Measurements from ENCODE around the gene ARPC2. TPM values are rescaled to one million over a fixed set of nuclear protein-coding genes. Genes with fewer than 3 reads are reported as not detected.

Gene ARPC2
- total and polyA plus RNA-seq, 10 of the 15 experiments (the other 5 are each of a cell fraction or from before 2014, with no cell fraction given), result 440 to 980 (median 709) TPM

DNA sequence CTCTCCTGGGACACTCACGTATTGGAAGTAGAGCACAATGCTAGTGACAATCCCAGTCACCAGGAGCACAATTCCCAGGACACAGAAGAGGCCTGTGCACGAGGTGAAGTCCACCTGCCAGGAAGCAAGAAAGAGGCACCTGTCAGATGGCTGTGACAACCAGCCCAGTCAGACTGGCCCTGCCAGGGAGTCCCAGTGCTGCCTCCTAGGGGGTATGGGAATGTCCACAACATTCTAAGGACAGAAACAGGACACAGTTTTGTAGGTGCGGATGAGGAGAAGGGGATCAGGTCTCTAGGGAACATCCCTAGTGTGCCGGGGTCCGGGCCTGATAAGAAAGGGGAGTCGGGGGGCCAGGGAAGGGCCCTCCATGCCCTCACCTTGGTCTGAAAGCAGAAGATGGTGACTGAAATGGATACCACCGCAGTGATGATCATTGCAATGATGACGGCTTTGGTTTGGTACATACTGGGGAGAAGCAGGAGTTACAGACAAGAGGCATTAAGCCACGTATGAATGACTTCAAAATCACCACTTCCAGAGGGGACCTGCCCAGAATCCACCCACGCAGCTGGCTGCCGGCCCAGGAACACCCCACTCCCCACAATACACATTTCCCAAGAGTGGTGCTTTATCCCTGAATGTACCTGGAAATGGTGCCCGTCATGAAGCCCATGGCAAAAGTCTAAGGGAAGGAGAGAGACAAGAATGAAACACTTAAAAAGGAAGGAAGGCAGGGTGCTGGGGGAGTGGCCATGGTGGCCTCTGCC is 60.2 kb downstream of the ARPC2 start:
- no peak overlapping the region for H3K4me2 ChIP-seq (ENCODE audit: control insufficient read depth, insufficient read depth)
- no peak for DNase-seq (ENCODE audit: low read depth, low spot score)
- H3K4me1 ChIP-seq (ENCODE audit: control insufficient read depth, insufficient read depth, low read length), result peaks cover 4% of the 10 kb centered on the region; the same call in 1 of the 2 replicates
- ChIA-PET RAD21 (ENCODE audit: unreplicated experiment) (interaction anchor here (1.4 to 7.3 kb wide), 2 partner anchors 8 to 18 kb away, joined by 3 to 141 read pairs; no protein-coding TSS in a partner anchor), CTCF (interaction anchor here (1.0 kb wide), 1 partner anchor 11 kb away, joined by 4 read pairs; no protein-coding TSS in a partner anchor), POLR2A (no interaction called here), SMC1A (ENCODE audit: uncharacterized antibody, unreplicated experiment) (interaction anchor here (0.5 to 7.6 kb wide), 2 partner anchors 11 to 99 kb away, joined by 3 to 194 read pairs; partner anchors contain the start of gene TMBIM1)
- no peak for ATAC-seq
- no peaks in the 10 kb centered on the region for H3K9me3 ChIP-seq (replicated peaks; ENCODE audit: control insufficient read depth, insufficient read depth, low read length)
- 82% methylated on average over 11 of the region's 12 CpGs for WGBS (ENCODE audit: insufficient coverage, insufficient replicate concordance, low lambda C conversion rate, missing lambda C conversion rate)
- H3K27ac ChIP-seq (ENCODE audit: control insufficient read depth, insufficient read depth), result no peak overlapping the region
- no peaks in the 10 kb centered on the region for H4K20me1 ChIP-seq (ENCODE audit: control insufficient read depth, insufficient read depth)
- in situ Hi-C loops (cut with MboI), result loop anchor here (25.0 kb wide), 1 partner anchor 110 kb away; the partner anchor contains the start of genes CTDSP1 and SLC11A1
- no peaks in the 10 kb centered on the region; the same call in 1 of the 2 replicates for H3K79me2 ChIP-seq (ENCODE audit: control insufficient read depth, insufficient read depth, low read length)
- TF ChIP-seq FOXM1 (IDR thresholded peaks at IDR 0.05; ENCODE audit: low read depth, low read length), result no peak
- TF ChIP-seq ZSCAN29 (IDR thresholded peaks at IDR 0.05), result no peak
- no peak for TF ChIP-seq SMARCA5 (IDR thresholded peaks at IDR 0.05)
- no peak for TF ChIP-seq JUNB (IDR thresholded peaks at IDR 0.05)
- TF ChIP-seq, protein P1, sequence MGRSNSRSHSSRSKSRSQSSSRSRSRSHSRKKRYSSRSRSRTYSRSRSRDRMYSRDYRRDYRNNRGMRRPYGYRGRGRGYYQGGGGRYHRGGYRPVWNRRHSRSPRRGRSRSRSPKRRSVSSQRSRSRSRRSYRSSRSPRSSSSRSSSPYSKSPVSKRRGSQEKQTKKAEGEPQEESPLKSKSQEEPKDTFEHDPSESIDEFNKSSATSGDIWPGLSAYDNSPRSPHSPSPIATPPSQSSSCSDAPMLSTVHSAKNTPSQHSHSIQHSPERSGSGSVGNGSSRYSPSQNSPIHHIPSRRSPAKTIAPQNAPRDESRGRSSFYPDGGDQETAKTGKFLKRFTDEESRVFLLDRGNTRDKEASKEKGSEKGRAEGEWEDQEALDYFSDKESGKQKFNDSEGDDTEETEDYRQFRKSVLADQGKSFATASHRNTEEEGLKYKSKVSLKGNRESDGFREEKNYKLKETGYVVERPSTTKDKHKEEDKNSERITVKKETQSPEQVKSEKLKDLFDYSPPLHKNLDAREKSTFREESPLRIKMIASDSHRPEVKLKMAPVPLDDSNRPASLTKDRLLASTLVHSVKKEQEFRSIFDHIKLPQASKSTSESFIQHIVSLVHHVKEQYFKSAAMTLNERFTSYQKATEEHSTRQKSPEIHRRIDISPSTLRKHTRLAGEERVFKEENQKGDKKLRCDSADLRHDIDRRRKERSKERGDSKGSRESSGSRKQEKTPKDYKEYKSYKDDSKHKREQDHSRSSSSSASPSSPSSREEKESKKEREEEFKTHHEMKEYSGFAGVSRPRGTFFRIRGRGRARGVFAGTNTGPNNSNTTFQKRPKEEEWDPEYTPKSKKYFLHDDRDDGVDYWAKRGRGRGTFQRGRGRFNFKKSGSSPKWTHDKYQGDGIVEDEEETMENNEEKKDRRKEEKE (IDR thresholded peaks at IDR 0.05), result no peak
- no peak for TF ChIP-seq DPF2 (IDR thresholded peaks at IDR 0.05)
- TF ChIP-seq MXI1 (IDR thresholded peaks at IDR 0.05; ENCODE audit: low read depth, low read length), result no peak
- no peak for TF ChIP-seq RAD21 (IDR thresholded peaks at IDR 0.05; ENCODE audit: insufficient read depth, low read depth, low read length)
- TF ChIP-seq POLR2A (IDR thresholded peaks at IDR 0.05; ENCODE audit: low read depth, low read length), result no peak
- no peak for TF ChIP-seq ESRRA (IDR thresholded peaks at IDR 0.05; ENCODE audit: low read length)
- TF ChIP-seq CREB1 (IDR thresholded peaks at IDR 0.05; ENCODE audit: low read depth), result no peak
- TF ChIP-seq, protein P2, sequence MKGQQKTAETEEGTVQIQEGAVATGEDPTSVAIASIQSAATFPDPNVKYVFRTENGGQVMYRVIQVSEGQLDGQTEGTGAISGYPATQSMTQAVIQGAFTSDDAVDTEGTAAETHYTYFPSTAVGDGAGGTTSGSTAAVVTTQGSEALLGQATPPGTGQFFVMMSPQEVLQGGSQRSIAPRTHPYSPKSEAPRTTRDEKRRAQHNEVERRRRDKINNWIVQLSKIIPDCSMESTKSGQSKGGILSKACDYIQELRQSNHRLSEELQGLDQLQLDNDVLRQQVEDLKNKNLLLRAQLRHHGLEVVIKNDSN (IDR thresholded peaks at IDR 0.05; ENCODE audit: borderline replicate concordance, extremely low read length, insufficient read depth, low read depth, low read length), result no peak
- no peak for TF ChIP-seq MTA3 (IDR thresholded peaks at IDR 0.05; ENCODE audit: borderline replicate concordance, low read length)
- TF ChIP-seq POLR2AphosphoS5 (IDR thresholded peaks at IDR 0.05; ENCODE audit: low read length), result no peak
- TF ChIP-seq, protein P3, sequence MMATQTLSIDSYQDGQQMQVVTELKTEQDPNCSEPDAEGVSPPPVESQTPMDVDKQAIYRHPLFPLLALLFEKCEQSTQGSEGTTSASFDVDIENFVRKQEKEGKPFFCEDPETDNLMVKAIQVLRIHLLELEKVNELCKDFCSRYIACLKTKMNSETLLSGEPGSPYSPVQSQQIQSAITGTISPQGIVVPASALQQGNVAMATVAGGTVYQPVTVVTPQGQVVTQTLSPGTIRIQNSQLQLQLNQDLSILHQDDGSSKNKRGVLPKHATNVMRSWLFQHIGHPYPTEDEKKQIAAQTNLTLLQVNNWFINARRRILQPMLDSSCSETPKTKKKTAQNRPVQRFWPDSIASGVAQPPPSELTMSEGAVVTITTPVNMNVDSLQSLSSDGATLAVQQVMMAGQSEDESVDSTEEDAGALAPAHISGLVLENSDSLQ (IDR thresholded peaks at IDR 0.05), result no peak
- TF ChIP-seq, protein P4, sequence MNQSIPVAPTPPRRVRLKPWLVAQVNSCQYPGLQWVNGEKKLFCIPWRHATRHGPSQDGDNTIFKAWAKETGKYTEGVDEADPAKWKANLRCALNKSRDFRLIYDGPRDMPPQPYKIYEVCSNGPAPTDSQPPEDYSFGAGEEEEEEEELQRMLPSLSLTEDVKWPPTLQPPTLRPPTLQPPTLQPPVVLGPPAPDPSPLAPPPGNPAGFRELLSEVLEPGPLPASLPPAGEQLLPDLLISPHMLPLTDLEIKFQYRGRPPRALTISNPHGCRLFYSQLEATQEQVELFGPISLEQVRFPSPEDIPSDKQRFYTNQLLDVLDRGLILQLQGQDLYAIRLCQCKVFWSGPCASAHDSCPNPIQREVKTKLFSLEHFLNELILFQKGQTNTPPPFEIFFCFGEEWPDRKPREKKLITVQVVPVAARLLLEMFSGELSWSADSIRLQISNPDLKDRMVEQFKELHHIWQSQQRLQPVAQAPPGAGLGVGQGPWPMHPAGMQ (IDR thresholded peaks at IDR 0.05; ENCODE audit: borderline replicate concordance), result no peak
- TF ChIP-seq SUPT20H (IDR thresholded peaks at IDR 0.05; ENCODE audit: borderline replicate concordance, control insufficient read depth, low read depth, low read length), result no peak
- TF ChIP-seq, protein P5, sequence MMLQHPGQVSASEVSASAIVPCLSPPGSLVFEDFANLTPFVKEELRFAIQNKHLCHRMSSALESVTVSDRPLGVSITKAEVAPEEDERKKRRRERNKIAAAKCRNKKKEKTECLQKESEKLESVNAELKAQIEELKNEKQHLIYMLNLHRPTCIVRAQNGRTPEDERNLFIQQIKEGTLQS (IDR thresholded peaks at IDR 0.05; ENCODE audit: borderline replicate concordance, extremely low read depth, low read depth, low read length), result no peak
- no peak for FAIRE-seq
- H3K9ac ChIP-seq (ENCODE audit: control insufficient read depth, insufficient read depth, low read length), result no peak overlapping the region
- intact Hi-C loops (cut with micrococcal nuclease; ENCODE audit: unreplicated experiment), result no loop called here
- BruUV-seq (replicated peaks), result no TSS peak
- H3K27me3 ChIP-seq (replicated peaks in 1 of 2; ENCODE audit: control insufficient read depth in 2 of 2, insufficient read depth in 2 of 2, low read length in 1 of 2), result no peaks in the 10 kb centered on the region
- no peak overlapping the region for H3K4me3 ChIP-seq
- H3K36me3 ChIP-seq (ENCODE audit: control insufficient read depth in 2 of 2, insufficient read depth in 2 of 2, low read length in 1 of 2), result peaks cover 28 to 30% of the 10 kb centered on the region in 2 experiments
- H2AFZ ChIP-seq (ENCODE audit: control insufficient read depth, low read depth, low read length), result no peak overlapping the region

Measured in GM12878 (cell line).